Upper lobe of left lung (tissue), 4 donors: ENCODE measurements around the gene HPD.

Source experiments
- EP300 ChIP-seq, 4 donors: sonication (generic); formaldehyde crosslinking; IDR thresholded peaks; one replicate each; pipeline ENCODE4 v1.5.1; 2017; ENCODE audit warnings: antibody characterized with exemption in 4 of 4, control low read depth in 2 of 4
- TF ChIP-seq, protein P1 (sequence below), 6 experiments: fragments of 450-650 bp in 4 of 6; fragments of 200-600 bp in 2 of 6; sonication (generic) in 2 of 6; IDR thresholded peaks; one replicate each; pipeline ENCODE4 v1.5.1; 2016 to 2019; ENCODE audit warnings: antibody characterized with exemption in 6 of 6

DNA sequence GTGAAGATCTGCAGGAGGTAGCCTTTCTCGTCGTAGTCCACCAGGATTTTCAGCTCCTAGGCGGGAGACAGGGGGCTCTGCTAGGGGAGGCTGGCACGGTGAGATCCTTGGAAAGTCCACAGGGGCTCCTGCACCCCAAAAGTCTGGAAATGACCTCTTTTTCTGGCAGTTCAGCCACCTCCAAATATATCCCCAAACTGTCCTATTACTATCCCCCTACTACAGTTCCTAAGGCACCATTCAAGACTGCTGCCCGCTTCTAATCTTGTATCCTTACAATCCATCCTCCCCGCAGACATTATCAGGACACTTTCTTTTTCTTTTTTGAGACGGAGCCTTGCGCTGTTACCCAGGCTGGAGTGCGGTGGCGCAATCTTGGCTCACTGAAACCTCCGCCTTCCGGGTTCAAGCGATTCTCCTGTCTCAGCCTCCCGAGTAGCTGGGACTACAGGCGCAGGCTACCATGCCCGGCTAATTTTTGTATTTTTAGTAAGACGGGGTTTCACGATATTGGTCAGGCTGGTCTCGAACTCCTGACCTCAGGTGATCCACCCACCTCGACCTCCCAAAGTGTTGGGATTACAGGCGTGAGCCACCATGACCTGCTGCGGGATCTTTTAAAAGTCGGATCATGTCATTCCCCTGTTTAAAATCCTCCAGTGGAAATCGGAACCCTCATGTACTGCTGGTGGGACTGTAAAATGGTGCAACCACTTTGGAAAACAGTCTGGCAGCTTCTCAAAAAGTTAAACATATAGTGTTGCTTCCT, 18.5 kb downstream of the HPD start:
- TF ChIP-seq, protein P1, sequence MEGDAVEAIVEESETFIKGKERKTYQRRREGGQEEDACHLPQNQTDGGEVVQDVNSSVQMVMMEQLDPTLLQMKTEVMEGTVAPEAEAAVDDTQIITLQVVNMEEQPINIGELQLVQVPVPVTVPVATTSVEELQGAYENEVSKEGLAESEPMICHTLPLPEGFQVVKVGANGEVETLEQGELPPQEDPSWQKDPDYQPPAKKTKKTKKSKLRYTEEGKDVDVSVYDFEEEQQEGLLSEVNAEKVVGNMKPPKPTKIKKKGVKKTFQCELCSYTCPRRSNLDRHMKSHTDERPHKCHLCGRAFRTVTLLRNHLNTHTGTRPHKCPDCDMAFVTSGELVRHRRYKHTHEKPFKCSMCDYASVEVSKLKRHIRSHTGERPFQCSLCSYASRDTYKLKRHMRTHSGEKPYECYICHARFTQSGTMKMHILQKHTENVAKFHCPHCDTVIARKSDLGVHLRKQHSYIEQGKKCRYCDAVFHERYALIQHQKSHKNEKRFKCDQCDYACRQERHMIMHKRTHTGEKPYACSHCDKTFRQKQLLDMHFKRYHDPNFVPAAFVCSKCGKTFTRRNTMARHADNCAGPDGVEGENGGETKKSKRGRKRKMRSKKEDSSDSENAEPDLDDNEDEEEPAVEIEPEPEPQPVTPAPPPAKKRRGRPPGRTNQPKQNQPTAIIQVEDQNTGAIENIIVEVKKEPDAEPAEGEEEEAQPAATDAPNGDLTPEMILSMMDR (IDR thresholded peaks at IDR 0.05): no peak
- no peak for TF ChIP-seq EP300 (IDR thresholded peaks at IDR 0.05)
